Measurements from ENCODE around the gene SRRT.

DNA sequence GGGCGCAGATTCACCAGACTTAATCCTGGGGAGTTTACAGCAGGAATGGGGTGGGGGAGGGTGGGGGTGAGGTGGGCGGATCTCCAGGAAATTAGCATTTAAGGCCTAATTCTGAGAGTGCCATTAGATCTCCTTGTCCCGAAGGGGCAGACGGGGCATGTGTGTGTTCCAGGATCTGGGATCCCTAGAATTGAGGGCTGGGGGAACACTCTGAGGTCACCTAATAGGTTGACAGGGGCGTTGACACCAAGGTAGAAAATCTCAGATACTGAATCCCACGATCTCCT lies 38.1 kb upstream of the SRRT start:
- no peak for TF ChIP-seq POLR2A (IDR thresholded peaks at IDR 0.05; ENCODE audit: low read depth, low read length)
- no peak for TF ChIP-seq TAF1 (IDR thresholded peaks at IDR 0.05; ENCODE audit: low read depth, low read length)

Data from GM12891 (cell line).